ENCODE results near the gene FRAS1.

Gene FRAS1

DNA sequence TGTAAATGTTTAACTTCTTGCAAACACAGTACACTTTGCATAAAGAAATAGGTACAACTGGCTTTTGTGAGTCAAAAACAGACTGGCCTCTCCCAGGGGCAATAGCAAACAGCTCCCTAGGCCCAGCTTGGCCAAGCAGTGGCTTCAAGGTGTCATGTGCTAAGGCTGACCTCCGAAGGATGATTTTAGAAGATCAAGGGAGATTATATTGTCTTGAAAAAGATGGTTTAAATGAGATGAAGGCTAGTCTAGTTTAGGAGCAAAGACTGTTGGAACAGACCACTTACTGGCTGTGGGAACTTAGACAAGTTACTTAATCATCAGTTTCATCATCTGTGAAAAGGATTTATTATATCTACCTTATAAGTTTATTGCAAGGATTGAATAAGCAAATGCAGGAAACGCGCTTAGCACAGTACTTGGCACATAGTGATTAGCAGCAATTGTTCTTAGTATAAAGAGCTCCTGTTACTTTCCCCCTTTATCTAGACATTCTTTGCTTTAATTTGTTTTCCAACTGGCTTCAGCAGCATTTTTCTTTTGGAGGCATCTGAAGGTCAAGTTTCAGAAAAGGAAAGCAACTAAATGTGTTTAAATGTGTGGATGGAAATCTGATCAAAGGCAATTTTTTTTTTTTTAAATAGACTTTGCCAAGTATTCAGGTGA is 511.6 kb downstream of the FRAS1 start:
- DNase-seq (ENCODE audit: low read depth): no peak
- Histone ChIP-seq H3K4me3 (ENCODE audit: low read length) (no peak overlapping the region), H3K4me1 (ENCODE audit: control insufficient read depth, insufficient read depth, low read length) (peaks cover 19% of the 10 kb centered on the region), H3K27me3 (replicated peaks; ENCODE audit: control insufficient read depth, insufficient read depth, low read length) (no peaks in the 10 kb centered on the region), H3K9ac (ENCODE audit: low read length) (peak overlapping the region; percentile 7), H3K36me3 (ENCODE audit: control insufficient read depth, insufficient read depth, low read length, severe bottlenecking) (no peaks in the 10 kb centered on the region), H3K9me3 (ENCODE audit: control insufficient read depth, low read length) (no peaks in the 10 kb centered on the region)

- Histone ChIP-seq H3K27me3 (replicated peaks; ENCODE audit: control insufficient read depth, insufficient read depth, low read length) (no peaks in the 10 kb centered on the region), H3K9me3 (ENCODE audit: control insufficient read depth, low read length) (no peaks in the 10 kb centered on the region), H3K4me3 (ENCODE audit: low read length) (no peak overlapping the region), H3K36me3 (ENCODE audit: control insufficient read depth, insufficient read depth, low read length, severe bottlenecking) (no peaks in the 10 kb centered on the region), H3K4me1 (ENCODE audit: control insufficient read depth, insufficient read depth, low read length) (peaks cover 19% of the 10 kb centered on the region), H3K9ac (ENCODE audit: low read length) (peak overlapping the region; percentile 7)
- peak; percentile 83 for DNase-seq (ENCODE audit: low read depth)
Observed at GRCh38 chr4:78569306-78569821, 512.2 kb downstream of the FRAS1 start.

GRCh38 chr4:78570117-78570516 is 513.0 kb downstream of the FRAS1 start:
- no peak overlapping the region for H3K4me3 ChIP-seq (ENCODE audit: low read length)
- no peak overlapping the region for H3K9ac ChIP-seq (ENCODE audit: low read length)
- no peaks in the 10 kb centered on the region for H3K36me3 ChIP-seq (ENCODE audit: control insufficient read depth, insufficient read depth, low read length, severe bottlenecking)
- no peaks in the 10 kb centered on the region for H3K27me3 ChIP-seq (replicated peaks; ENCODE audit: control insufficient read depth, insufficient read depth, low read length)
- peaks cover 19% of the 10 kb centered on the region for H3K4me1 ChIP-seq (ENCODE audit: control insufficient read depth, insufficient read depth, low read length)
- H3K9me3 ChIP-seq (ENCODE audit: control insufficient read depth, low read length): no peaks in the 10 kb centered on the region
- no peak for DNase-seq (ENCODE audit: low read depth)

- Histone ChIP-seq H3K4me3 (ENCODE audit: low read length) (no peak overlapping the region), H3K36me3 (ENCODE audit: control insufficient read depth, insufficient read depth, low read length, severe bottlenecking) (no peaks in the 10 kb centered on the region), H3K27me3 (replicated peaks; ENCODE audit: control insufficient read depth, insufficient read depth, low read length) (no peaks in the 10 kb centered on the region), H3K9ac (ENCODE audit: low read length) (no peak overlapping the region), H3K9me3 (ENCODE audit: control insufficient read depth, low read length) (no peaks in the 10 kb centered on the region), H3K4me1 (ENCODE audit: control insufficient read depth, insufficient read depth, low read length) (peaks cover 15% of the 10 kb centered on the region)
- DNase-seq (ENCODE audit: low read depth): no peak
Observed at GRCh38 chr4:78571804-78572203, 514.7 kb downstream of the FRAS1 start.

DNA sequence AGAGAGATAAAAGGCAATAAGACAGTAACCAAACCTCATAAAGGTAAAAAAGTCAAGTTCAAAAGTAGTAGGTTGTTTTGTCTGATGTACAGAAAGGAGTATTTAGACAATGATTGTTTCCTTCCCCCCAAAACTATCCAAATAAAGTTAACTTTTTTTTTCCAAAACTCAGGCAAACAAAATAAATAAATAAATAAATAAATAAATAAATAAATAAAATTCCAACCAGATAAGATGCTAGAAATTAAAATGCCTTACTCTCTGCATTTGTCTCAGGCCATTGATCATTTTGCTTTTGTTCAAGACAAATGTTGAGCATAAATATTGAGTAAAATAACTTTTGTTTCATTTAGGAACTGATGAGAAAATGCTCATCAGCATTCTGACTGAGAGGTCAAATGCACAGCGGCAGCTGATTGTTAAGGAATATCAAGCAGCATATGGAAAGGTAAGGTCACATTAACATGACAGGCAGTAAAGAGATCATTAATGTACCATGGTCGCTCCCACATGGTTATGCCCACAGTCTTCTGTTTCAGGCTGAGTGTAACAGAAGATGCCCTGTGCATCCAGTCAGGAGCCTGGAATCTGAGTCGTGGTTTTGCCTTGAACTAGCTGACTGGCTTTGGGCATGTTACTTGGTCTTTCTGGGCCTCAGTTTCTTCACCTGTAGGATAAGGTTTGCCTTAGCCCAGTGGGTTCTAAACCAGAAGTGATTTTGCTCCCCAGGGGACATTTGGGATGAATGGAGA is 521.7 kb downstream of the FRAS1 start:
- Histone ChIP-seq H3K36me3 (ENCODE audit: control insufficient read depth, insufficient read depth, low read length, severe bottlenecking) (no peaks in the 10 kb centered on the region), H3K4me1 (ENCODE audit: control insufficient read depth, insufficient read depth, low read length) (no peaks in the 10 kb centered on the region), H3K27me3 (replicated peaks; ENCODE audit: control insufficient read depth, insufficient read depth, low read length) (no peaks in the 10 kb centered on the region), H3K9me3 (ENCODE audit: control insufficient read depth, low read length) (no peaks in the 10 kb centered on the region), H3K9ac (ENCODE audit: low read length) (no peak overlapping the region), H3K4me3 (ENCODE audit: low read length) (no peak overlapping the region)
- no peak for DNase-seq (ENCODE audit: low read depth)

- Histone ChIP-seq H3K36me3 (ENCODE audit: control insufficient read depth, insufficient read depth, low read length, severe bottlenecking) (no peaks in the 10 kb centered on the region), H3K9ac (ENCODE audit: low read length) (no peak overlapping the region), H3K4me1 (ENCODE audit: control insufficient read depth, insufficient read depth, low read length) (no peaks in the 10 kb centered on the region), H3K27me3 (replicated peaks; ENCODE audit: control insufficient read depth, insufficient read depth, low read length) (no peaks in the 10 kb centered on the region), H3K9me3 (ENCODE audit: control insufficient read depth, low read length) (no peaks in the 10 kb centered on the region), H3K4me3 (ENCODE audit: low read length) (no peak overlapping the region)
- DNase-seq (ENCODE audit: low read depth): no peak
Observed at GRCh38 chr4:78581618-78582017, 524.5 kb downstream of the FRAS1 start.

DNA sequence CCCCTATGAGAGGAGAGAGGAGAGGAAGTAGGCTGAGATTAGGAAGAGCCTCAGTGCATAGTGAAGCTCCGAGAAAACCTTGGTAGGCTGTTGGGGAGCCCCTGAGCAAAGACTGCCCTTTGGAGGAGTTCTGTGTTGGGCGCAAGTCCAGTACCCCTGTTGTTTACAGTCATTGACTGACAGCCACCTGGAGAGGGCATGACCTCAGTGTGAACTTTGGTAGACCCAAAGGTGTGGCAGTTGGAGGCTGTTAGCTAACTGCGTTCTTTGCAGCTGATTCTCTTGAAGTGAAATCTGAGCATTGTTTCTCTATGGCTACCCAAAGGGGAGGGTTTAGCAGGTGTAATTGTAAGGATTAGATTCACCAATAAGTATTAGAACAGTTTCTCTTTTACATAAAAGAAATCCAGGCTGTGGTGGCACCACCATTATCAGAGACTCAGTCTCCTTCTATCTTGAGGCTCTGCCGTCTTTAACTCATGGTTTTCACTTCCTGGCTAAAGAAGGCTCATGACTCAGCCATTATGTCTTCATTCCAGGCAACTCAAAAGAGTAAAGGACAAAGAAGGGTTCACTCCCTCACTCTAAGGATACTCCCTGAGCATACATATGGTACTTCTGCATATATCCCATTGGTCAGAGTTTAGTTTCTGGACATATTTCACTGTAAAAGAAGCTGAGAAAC is 527.9 kb downstream of the FRAS1 start:
- H3K9ac ChIP-seq (ENCODE audit: low read length): no peak overlapping the region
- H3K4me3 ChIP-seq (ENCODE audit: low read length): no peak overlapping the region
- H3K4me1 ChIP-seq (ENCODE audit: control insufficient read depth, insufficient read depth, low read length): no peaks in the 10 kb centered on the region
- H3K36me3 ChIP-seq (ENCODE audit: control insufficient read depth, insufficient read depth, low read length, severe bottlenecking): no peaks in the 10 kb centered on the region
- no peaks in the 10 kb centered on the region for H3K27me3 ChIP-seq (replicated peaks; ENCODE audit: control insufficient read depth, insufficient read depth, low read length)
- DNase-seq (ENCODE audit: low read depth): no peak
- H3K9me3 ChIP-seq (ENCODE audit: control insufficient read depth, low read length): no peaks in the 10 kb centered on the region

DNA sequence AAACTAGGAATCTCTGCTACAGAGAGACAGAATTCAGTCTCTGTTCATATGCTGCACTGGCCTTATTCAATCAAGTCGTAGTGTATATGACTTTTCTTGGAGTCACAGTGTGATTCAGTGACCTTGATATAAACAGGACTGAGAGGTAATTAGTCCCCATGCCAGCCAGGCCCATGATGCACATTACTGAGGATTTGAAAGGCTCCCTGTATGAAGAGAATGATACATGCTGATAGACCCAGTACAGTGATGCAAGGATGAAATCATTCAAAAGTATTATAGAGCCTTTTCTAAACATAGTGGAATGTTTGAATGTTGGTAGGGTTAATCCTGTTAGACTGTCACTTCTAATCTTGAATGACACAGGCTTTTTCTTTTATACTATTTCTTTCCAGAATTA is 528.5 kb downstream of the FRAS1 start:
- H3K9me3 ChIP-seq (ENCODE audit: control insufficient read depth, low read length): no peaks in the 10 kb centered on the region

DNA sequence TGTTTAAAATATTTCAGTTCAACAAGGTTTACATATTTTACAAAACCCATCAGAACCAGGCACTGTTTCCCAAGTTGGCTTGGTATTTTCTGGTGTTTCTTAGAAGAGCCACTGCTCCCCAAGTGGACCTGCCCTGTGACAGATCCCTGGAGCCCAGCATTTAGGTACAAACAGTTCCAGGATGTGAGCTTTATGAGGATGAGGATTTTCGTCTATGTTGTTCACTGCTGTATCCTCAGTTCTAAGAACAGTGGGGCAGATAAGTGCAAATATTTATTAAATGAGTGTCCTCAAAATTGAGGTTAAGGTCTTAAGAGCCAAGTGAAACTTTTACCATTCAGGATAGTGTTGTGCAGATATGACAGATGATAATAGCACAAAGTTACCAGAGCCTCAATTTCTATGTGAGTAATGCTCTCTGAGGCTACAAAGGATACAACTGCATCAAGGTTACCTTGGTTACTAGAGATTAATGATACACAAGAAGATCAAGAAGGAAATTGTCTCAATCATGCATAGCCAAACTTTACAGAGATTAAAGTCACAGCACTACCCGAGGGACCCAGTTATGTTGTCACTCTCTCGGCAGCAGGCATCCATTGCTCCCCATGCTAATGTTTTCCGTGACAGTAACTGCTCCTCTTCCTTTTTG is 531.9 kb downstream of the FRAS1 start:
- Histone ChIP-seq H3K36me3 (ENCODE audit: control insufficient read depth, insufficient read depth, low read length, severe bottlenecking) (no peaks in the 10 kb centered on the region), H3K4me1 (ENCODE audit: control insufficient read depth, insufficient read depth, low read length) (peaks cover 12% of the 10 kb centered on the region), H3K4me3 (ENCODE audit: low read length) (no peak overlapping the region), H3K9ac (ENCODE audit: low read length) (no peak overlapping the region), H3K27me3 (replicated peaks; ENCODE audit: control insufficient read depth, insufficient read depth, low read length) (no peaks in the 10 kb centered on the region), H3K9me3 (ENCODE audit: control insufficient read depth, low read length) (no peaks in the 10 kb centered on the region)
- no peak for DNase-seq (ENCODE audit: low read depth)

More for the DNA sequence above, 528.5 kb downstream of the FRAS1 start:
- peak; percentile 32 for DNase-seq (ENCODE audit: low read depth)
- Histone ChIP-seq H3K27me3 (replicated peaks; ENCODE audit: control insufficient read depth, insufficient read depth, low read length) (no peaks in the 10 kb centered on the region), H3K4me1 (ENCODE audit: control insufficient read depth, insufficient read depth, low read length) (no peaks in the 10 kb centered on the region), H3K36me3 (ENCODE audit: control insufficient read depth, insufficient read depth, low read length, severe bottlenecking) (no peaks in the 10 kb centered on the region), H3K9ac (ENCODE audit: low read length) (no peak overlapping the region), H3K4me3 (ENCODE audit: low read length) (no peak overlapping the region)

GRCh38 chr4:78591404-78591803 is 534.3 kb downstream of the FRAS1 start:
- Histone ChIP-seq H3K27me3 (replicated peaks; ENCODE audit: control insufficient read depth, insufficient read depth, low read length) (no peaks in the 10 kb centered on the region), H3K4me1 (ENCODE audit: control insufficient read depth, insufficient read depth, low read length) (peaks cover 12% of the 10 kb centered on the region), H3K4me3 (ENCODE audit: low read length) (no peak overlapping the region), H3K36me3 (ENCODE audit: control insufficient read depth, insufficient read depth, low read length, severe bottlenecking) (no peaks in the 10 kb centered on the region), H3K9ac (ENCODE audit: low read length) (no peak overlapping the region), H3K9me3 (ENCODE audit: control insufficient read depth, low read length) (no peaks in the 10 kb centered on the region)
- DNase-seq (ENCODE audit: low read depth): no peak

Data from adipocyte (in vitro differentiated cells).